Measurements from ENCODE around the gene RBM20. TPM values are rescaled to one million over a fixed set of nuclear protein-coding genes. Genes with fewer than 3 reads are reported as not detected.
A peak's percentile ranks its signal among the peaks of the same experiment; 100 is the strongest.

Gene RBM20
- total and polyA plus RNA-seq, 2 of the 13 experiments (the other 11 are each of a cell fraction or from before 2014, with no cell fraction given): 0.02 to 0.22 TPM

- TF ChIP-seq ZNF281 (CRISPR knock-in tag; IDR thresholded peaks at IDR 0.05; ENCODE audit: borderline replicate concordance): no peak
Measured at GRCh38 chr10:110735620-110736027, 91.5 kb downstream of the RBM20 start (continued).

GRCh38 chr10:110737886-110738634 lies 93.9 kb downstream of the RBM20 start:
- Histone ChIP-seq H3K9ac (ENCODE audit: insufficient read depth, low read depth, low read length) (no peak overlapping the region), H3K9me3 (ENCODE audit: low read length) (no peaks in the 10 kb centered on the region), H2AFZ (ENCODE audit: low read length) (no peak overlapping the region), H3K27me3 (ENCODE audit: control insufficient read depth in 1 of 2, insufficient read depth in 2 of 2, low read length in 2 of 2) (peaks cover 0 to 6% of the 10 kb centered on the region in 2 experiments; a peak in 2 of 5 replicates), H3K4me2 (ENCODE audit: low read depth, low read length) (peak overlapping the region; percentile 6), H3K79me2 (ENCODE audit: insufficient read depth, low read length) (no peaks in the 10 kb centered on the region), H3K4me1 (ENCODE audit: insufficient read depth, low read length) (peaks cover 84% of the 10 kb centered on the region), H3K4me3 (replicated peaks in 1 of 3; ENCODE audit: insufficient read depth in 1 of 3, low read depth in 2 of 3, low read length in 3 of 3) (no peak overlapping the region), H4K20me1 (ENCODE audit: insufficient read depth, low read length) (no peaks in the 10 kb centered on the region), H3K36me3 (replicated peaks in 1 of 2; ENCODE audit: control insufficient read depth in 1 of 2, insufficient read depth in 2 of 2, low read length in 2 of 2) (no peaks in the 10 kb centered on the region), H3K27ac (ENCODE audit: extremely low read length, insufficient read depth, low read length) (no peak overlapping the region)
- no TSS peak for BruUV-seq (replicated peaks)
- POLR2A ChIA-PET: no interaction called here
- CTCF ChIA-PET (ENCODE audit: low intra/inter-chr PET ratio, low total read pairs): no interaction called here
- TF ChIP-seq HBP1 (CRISPR knock-in tag; IDR thresholded peaks at IDR 0.05; ENCODE audit: low read depth) (no peak), PRDM10 (CRISPR knock-in tag; IDR thresholded peaks at IDR 0.05; ENCODE audit: low read depth) (no peak)
- 5% methylated on average over 7 of the region's 7 CpGs for WGBS (ENCODE audit: low lambda C conversion rate)
- intact Hi-C loops (cut with micrococcal nuclease; ENCODE audit: unreplicated experiment): no loop called here
- no peak for ATAC-seq
- in situ Hi-C loops (cut with HindIII; ENCODE audit: extremely low pct_ligation_motif_present, low pct_unique_long_range_greater_than_20kb): loop anchor here (25.0 kb wide), 1 partner anchor 624 kb away; no protein-coding TSS in a partner anchor
- DNase-seq (ENCODE audit: low spot score): peak; percentile 18
- no peak for FAIRE-seq
